ENCODE data around the gene PPM1M. TPM values are rescaled to one million over a fixed set of nuclear protein-coding genes. Genes with fewer than 3 reads are reported as not detected.

Gene PPM1M
- total RNA-seq, 1 donor from 2014 or later = 10.6 TPM

DNA sequence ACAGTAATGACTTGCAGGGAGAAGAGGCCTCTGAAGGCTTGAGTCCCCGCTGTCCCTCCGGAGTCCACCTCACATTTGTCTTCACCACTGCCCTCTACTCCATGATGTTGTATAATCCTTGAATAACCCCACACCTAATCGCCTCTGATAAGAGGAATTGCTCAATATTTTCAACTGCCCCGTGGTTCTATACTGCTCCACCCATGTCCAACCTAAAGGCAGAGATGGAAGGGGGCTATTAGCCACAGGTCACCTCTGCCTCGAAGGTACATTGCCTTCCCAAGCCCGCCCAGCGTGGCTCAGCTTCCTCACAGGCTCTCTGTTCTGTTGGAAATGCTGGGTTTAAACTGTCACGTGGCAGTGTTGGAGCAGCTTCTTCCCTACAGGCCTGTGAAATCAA is 32.6 kb upstream of the PPM1M start:
- peaks cover 60% of the 10 kb centered on the region for H3K36me3 Mint-ChIP-seq
- H3K9me3 Mint-ChIP-seq = no peaks in the 10 kb centered on the region
- no peak overlapping the region for H3K27ac Mint-ChIP-seq
- no peak overlapping the region for H3K4me3 Mint-ChIP-seq
- DNase-seq (ENCODE audit: low spot score in 2 of 2, unreplicated experiment in 2 of 2) = no peak
- H3K27me3 Mint-ChIP-seq (ENCODE audit: low read depth) = no peaks in the 10 kb centered on the region
- H3K4me1 Mint-ChIP-seq = no peaks in the 10 kb centered on the region
- TF ChIP-seq, protein P1, sequence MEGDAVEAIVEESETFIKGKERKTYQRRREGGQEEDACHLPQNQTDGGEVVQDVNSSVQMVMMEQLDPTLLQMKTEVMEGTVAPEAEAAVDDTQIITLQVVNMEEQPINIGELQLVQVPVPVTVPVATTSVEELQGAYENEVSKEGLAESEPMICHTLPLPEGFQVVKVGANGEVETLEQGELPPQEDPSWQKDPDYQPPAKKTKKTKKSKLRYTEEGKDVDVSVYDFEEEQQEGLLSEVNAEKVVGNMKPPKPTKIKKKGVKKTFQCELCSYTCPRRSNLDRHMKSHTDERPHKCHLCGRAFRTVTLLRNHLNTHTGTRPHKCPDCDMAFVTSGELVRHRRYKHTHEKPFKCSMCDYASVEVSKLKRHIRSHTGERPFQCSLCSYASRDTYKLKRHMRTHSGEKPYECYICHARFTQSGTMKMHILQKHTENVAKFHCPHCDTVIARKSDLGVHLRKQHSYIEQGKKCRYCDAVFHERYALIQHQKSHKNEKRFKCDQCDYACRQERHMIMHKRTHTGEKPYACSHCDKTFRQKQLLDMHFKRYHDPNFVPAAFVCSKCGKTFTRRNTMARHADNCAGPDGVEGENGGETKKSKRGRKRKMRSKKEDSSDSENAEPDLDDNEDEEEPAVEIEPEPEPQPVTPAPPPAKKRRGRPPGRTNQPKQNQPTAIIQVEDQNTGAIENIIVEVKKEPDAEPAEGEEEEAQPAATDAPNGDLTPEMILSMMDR (IDR thresholded peaks at IDR 0.05; ENCODE audit: unreplicated experiment) = no peak

DNA sequence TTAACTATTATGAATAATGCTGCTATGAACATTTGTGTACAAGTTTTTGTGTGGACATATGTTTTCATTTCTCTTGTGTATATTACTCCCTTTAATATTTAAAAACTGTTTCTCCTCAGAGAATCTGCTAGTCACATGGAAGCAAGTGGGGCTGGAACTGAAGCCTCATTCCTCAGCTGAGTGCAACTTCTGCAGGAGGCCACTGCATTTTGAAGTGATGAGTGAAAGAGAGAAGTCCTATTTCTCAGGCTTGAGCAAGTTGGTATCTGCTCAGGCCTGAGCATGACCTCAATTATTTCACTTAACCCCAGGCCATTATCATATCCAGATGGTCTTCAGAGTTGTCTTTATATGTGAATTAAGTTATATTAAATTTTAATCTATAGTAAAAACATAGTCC is 31.7 kb upstream of the PPM1M start:
- peaks cover 53% of the 10 kb centered on the region for H3K36me3 Mint-ChIP-seq
- H3K27me3 Mint-ChIP-seq (ENCODE audit: low read depth) = no peaks in the 10 kb centered on the region

DNA sequence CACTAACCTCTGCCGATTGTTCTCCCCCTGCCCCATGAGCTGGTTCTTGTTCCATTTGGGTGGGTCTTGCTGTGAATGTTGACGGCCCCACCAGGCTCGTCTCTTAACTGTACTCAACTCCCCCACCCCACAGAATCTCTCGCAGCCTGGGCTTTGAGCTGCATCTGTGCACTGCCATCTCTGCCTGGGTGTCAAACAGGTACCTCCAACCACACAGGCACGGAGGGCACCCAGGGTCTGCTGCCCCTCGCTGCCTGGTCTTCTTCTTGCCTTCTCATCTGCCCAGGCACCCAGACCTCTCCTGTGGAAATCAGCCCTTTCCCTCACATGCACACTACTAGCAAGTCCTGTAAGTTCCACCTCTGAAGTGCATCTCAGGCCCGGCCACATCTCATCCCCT is 30.2 kb upstream of the PPM1M start:
- TF ChIP-seq, protein P1 (IDR thresholded peaks at IDR 0.05; ENCODE audit: unreplicated experiment) = no peak
- H3K4me3 Mint-ChIP-seq = no peak overlapping the region
- no peak for DNase-seq (ENCODE audit: low spot score in 2 of 2, unreplicated experiment in 2 of 2)
- H3K27me3 Mint-ChIP-seq (ENCODE audit: low read depth) = no peaks in the 10 kb centered on the region
- peaks cover 43% of the 10 kb centered on the region for H3K36me3 Mint-ChIP-seq
- no peaks in the 10 kb centered on the region for H3K9me3 Mint-ChIP-seq
- peaks cover 10% of the 10 kb centered on the region for H3K4me1 Mint-ChIP-seq
- H3K27ac Mint-ChIP-seq = peak overlapping the region; percentile 3

More for the DNA sequence above, 31.7 kb upstream of the PPM1M start:
- TF ChIP-seq, protein P1 (IDR thresholded peaks at IDR 0.05; ENCODE audit: unreplicated experiment) = no peak
- no peak for DNase-seq (ENCODE audit: low spot score in 2 of 2, unreplicated experiment in 2 of 2)
- Mint-ChIP-seq H3K27ac (no peak overlapping the region), H3K9me3 (no peaks in the 10 kb centered on the region), H3K4me1 (peaks cover 2% of the 10 kb centered on the region), H3K4me3 (no peak overlapping the region)

DNA sequence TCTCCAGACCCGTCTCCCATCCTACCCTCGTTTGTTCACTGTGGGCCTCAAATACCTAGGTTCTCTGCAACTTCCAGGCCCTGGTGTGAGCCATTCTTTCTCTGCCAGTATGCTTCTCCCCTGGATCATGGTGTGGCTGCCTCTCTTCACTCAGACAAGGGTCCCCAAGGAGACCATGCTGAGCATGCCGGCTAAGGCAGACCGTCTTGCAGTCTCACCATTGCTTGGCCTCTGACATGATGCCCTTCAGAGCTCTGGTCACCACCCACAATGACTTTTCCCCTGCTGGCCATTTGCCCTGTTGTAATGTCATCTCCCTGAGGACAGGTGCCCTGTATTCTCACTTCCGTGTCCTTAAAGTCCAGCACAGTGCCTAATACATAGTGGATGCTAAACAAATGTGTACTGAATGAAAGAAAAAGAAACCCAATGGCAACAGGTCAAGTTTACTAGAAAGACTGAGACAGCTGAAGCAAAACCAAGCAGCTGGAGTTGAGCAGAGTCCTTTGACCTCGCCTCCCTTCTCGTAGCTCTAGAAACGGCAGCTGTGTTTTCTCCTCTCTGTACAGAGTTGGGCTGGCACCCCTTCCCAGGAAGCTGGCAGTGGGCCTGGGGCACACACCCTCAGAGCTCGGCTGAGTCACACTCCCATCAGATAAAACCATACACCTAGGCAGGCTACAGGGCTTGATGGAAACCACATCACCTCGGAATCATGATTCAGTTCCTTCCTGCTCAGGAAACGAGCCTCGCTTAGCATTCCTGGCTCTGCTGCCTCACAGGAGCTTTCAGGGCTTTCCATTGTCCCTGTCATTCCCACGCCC is 28.8 kb upstream of the PPM1M start:
- DNase-seq (ENCODE audit: low spot score in 2 of 2, unreplicated experiment in 2 of 2) = no peak
- H3K36me3 Mint-ChIP-seq = peaks cover 34% of the 10 kb centered on the region
- TF ChIP-seq, protein P1 (IDR thresholded peaks at IDR 0.05; ENCODE audit: unreplicated experiment) = no peak
- H3K9me3 Mint-ChIP-seq = no peaks in the 10 kb centered on the region
- H3K27ac Mint-ChIP-seq = peak overlapping the region; percentile 31
- no peak overlapping the region for H3K4me3 Mint-ChIP-seq
- H3K4me1 Mint-ChIP-seq = peaks cover 10% of the 10 kb centered on the region
- no peaks in the 10 kb centered on the region for H3K27me3 Mint-ChIP-seq (ENCODE audit: low read depth)

DNA sequence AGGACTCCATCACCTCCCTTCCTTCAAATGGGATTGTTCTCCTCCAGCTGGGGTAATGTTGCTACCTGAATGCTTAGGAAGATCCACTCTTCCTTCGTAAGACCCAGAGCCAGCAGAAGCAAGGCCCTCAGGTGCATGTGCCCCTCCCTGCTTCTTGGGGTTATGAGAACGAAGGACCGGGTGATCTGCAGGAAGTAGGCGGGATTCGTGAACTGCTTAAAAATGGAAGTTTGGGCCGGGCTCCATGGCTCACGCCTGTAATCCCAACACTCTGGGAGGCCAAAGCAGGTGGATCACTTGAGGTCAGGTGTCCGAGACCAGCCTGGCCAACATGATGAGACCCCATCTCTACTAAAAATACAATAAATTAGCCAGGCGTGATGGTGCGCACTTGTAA is 28.2 kb upstream of the PPM1M start:
- TF ChIP-seq, protein P1 (IDR thresholded peaks at IDR 0.05; ENCODE audit: unreplicated experiment) = no peak
- Mint-ChIP-seq H3K36me3 (peaks cover 29% of the 10 kb centered on the region), H3K4me1 (peaks cover 10% of the 10 kb centered on the region), H3K9me3 (no peaks in the 10 kb centered on the region), H3K4me3 (no peak overlapping the region), H3K27ac (no peak overlapping the region), H3K27me3 (ENCODE audit: low read depth) (no peaks in the 10 kb centered on the region)
- no peak for DNase-seq (ENCODE audit: low spot score in 2 of 2, unreplicated experiment in 2 of 2)

Measured in mesothelial cell of epicardium (in vitro differentiated cells).